Panc1 (cell line): ENCODE data around the gene ACOT2. TPM values are rescaled to one million over a fixed set of nuclear protein-coding genes. Genes with fewer than 3 reads are reported as not detected.
"Not testable (repeated sequence)": the region's sequence is repeated elsewhere in the genome, so short reads cannot be mapped to it uniquely, and the experiment has no call there.

Experiments used
- ATAC-seq: fragments of 200-7000 bp; cut with Tn5 transposase; 2 replicates; pipeline ENCODE4 v1.9.1; 2020; ENCODE audit warnings: mild to moderate bottlenecking, moderate library complexity
- BruUV-seq: library from RNA; stranded (reverse); fragments of 400-500 nt; replicated peaks from 2 replicates; lab custom pipeline; 2021; lab: Mats Ljungman, UMichigan
- CTCF ChIA-PET: fragments of 300-600 bp; sonication (Branson Sonifier 250); formaldehyde crosslinking; loops from one replicate; lab custom pipeline; 2022; ENCODE audit warnings: antibody characterized with exemption; lab: Charles Lee
- POLR2A ChIA-PET: fragments of 300-600 bp; sonication (Branson Sonifier 250); formaldehyde crosslinking; loops from one replicate; lab custom pipeline; 2022; ENCODE audit warnings: antibody characterized with exemption; lab: Charles Lee
- DNase-seq: peaks from one replicate; pipeline ENCODE4 v3.0.0-alpha.2; 2010; ENCODE audit warnings: low read depth, low spot score
- H3K27ac ChIP-seq: 2 replicates; pipeline ENCODE4 v1.5.1; 2011; ENCODE audit warnings: mild to moderate bottlenecking, low read length, inconsistent platforms
- H3K27me3 ChIP-seq: fragments of 200-500 bp; sonication (Bioruptor generic); 2 replicates; pipeline ENCODE4 v1.6.0; 2014; ENCODE audit warnings: low read length, inconsistent platforms; ENCODE audit not compliant: control insufficient read depth, insufficient read depth
- H3K36me3 ChIP-seq: fragments of 200-500 bp; sonication (Bioruptor generic); 2 replicates; pipeline ENCODE4 v1.5.1; 2014; ENCODE audit warnings: inconsistent platforms, mild to moderate bottlenecking, low read length, moderate library complexity; ENCODE audit not compliant: control insufficient read depth, insufficient read depth
- H3K4me1 ChIP-seq: 2 replicates; pipeline ENCODE4 v1.5.1; 2011; ENCODE audit warnings: inconsistent platforms, mild to moderate bottlenecking, low read length, moderate library complexity; ENCODE audit not compliant: control insufficient read depth, insufficient read depth
- H3K4me3 ChIP-seq, 2 experiments: 2 replicates each; pipeline ENCODE4 v1.5.1; 2011 to 2012; ENCODE audit warnings: low read depth in 2 of 2, low read length in 2 of 2, mild to moderate bottlenecking in 2 of 2, inconsistent platforms in 1 of 2, moderate library complexity in 1 of 2
- H3K9me3 ChIP-seq: fragments of 200-500 bp; sonication (Bioruptor generic); 2 replicates; pipeline ENCODE4 v1.5.1; 2014; ENCODE audit warnings: low read depth, mild to moderate bottlenecking, inconsistent platforms, low read length, moderate library complexity; ENCODE audit not compliant: control insufficient read depth, insufficient read depth
- POLR2AphosphoS5 ChIP-seq: IDR thresholded peaks from 2 replicates; pipeline ENCODE4 v1.6.1; 2012; ENCODE audit warnings: mild to moderate bottlenecking, low read depth, low read length, moderate library complexity
- SIN3A ChIP-seq: IDR thresholded peaks from 2 replicates; pipeline ENCODE4 v1.6.1; 2012; ENCODE audit warnings: low read depth, mild to moderate bottlenecking, low read length, moderate library complexity, borderline replicate concordance; ENCODE audit not compliant: insufficient read depth
- TCF7L2 ChIP-seq: IDR thresholded peaks from 2 replicates; pipeline ENCODE4 v1.6.1; 2011; ENCODE audit warnings: mild to moderate bottlenecking, low read depth, low read length, inconsistent platforms
- in situ Hi-C: cut with HindIII; loops from 2 replicates; pipeline ENCODE4 v1.10.0; 2016; ENCODE audit warnings: low sequenced_read_pairs, low pct_unique_long_range_greater_than_20kb
- intact Hi-C: fragments of 100-400 bp; cut with micrococcal nuclease; formaldehyde crosslinking; loops from one replicate; pipeline ENCODE4 v1.10.0; 2022; ENCODE audit not compliant: unreplicated experiment
- total RNA-seq: library from RNA; stranded (reverse); gene quantifications from one replicate; pipeline ENCODE4 v1.2.1, GENCODE V29; 2021; ENCODE audit not compliant: unreplicated experiment
- TF ChIP-seq, protein P1 (sequence below): fragments of 450-650 bp; IDR thresholded peaks from 2 replicates; pipeline ENCODE4 v1.5.1; 2017; ENCODE audit warnings: mild to moderate bottlenecking
- TF ChIP-seq, protein P2 (sequence below), 2 experiments: IDR thresholded peaks; 2 replicates each; pipeline ENCODE4 v1.6.1; 2011 to 2012; ENCODE audit warnings: low read depth in 2 of 2, control low read depth in 1 of 2, low read length in 1 of 2, mild to moderate bottlenecking in 1 of 2, moderate library complexity in 1 of 2; ENCODE audit not compliant: insufficient read depth in 1 of 2

ACOT2 gene
- total RNA-seq, 1 experiment from 2014 or later = 24.9 TPM

DNA sequence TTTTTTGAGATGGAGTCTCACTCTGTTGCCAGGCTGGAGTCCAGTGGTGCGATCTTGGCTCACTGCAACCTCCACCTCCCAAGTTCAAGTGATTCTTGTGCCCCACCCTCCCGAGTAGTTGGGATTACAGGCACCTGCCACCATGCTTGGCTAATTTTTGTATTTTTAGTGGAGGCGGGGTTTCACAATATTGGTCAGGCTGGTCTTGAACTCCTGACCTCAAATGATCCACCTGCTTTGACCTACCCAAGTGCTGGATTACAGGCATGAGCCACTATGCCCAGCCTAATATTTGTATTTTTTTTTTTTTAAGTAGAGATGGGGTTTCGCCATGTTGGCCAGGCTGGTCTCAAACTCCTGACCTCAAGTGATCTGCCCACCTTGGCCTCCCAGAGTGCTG, 4.7 kb downstream of the ACOT2 start:
- ATAC-seq, CTCF ChIA-PET, in situ Hi-C loops, H3K4me3 ChIP-seq, DNase-seq, H3K27me3 ChIP-seq, H3K36me3 ChIP-seq, H3K9me3 ChIP-seq, BruUV-seq, POLR2A ChIA-PET, H3K27ac ChIP-seq, H3K4me1 ChIP-seq, intact Hi-C loops: not testable (repeated sequence)

DNA sequence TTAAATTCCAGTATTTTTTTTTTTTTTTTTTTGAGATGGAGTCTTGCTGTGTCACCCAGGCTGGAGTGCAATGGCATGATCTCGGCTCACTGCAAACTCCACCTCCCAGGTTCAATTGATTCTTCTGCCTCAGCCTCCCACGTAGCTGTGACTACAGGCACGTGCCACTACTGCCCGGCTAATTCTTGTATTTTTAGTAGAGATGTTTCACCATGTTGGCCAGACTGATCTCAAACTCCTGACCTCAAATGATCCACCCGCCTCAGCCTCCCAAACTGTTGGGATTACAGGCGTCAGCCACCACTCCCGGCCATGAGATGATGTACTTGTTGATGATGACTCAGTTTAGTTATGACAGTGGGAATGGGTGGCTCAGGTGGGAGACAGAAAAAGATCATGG, 5.2 kb downstream of the ACOT2 start:
- ATAC-seq, H3K4me3 ChIP-seq, H3K4me1 ChIP-seq, POLR2A ChIA-PET, DNase-seq, intact Hi-C loops, BruUV-seq, in situ Hi-C loops, H3K9me3 ChIP-seq, H3K27ac ChIP-seq, H3K27me3 ChIP-seq, H3K36me3 ChIP-seq, CTCF ChIA-PET: not testable (repeated sequence)

DNA sequence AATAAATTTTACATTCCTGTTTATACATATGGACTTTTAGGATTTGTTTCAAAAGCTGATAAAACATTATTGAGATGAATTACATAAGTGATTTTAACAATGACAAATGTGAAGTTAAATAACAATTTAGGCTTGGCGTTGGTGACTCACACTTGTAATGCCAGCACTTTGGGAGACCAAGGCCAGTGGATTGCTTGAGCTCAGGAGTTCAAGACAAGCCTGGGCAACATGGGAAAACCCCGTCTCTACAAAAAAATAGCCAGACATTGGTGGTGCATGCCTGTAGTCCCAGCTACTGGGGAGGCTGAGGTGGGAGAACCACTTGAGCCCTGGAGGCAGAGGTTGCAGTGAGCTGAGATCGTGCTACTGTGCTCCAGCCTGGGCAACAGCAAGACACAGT, 7.4 kb downstream of the ACOT2 start:
- Histone ChIP-seq H3K4me3 (no peak overlapping the region), H3K27ac (no peak overlapping the region), H3K9me3 (no peaks in the 10 kb centered on the region), H3K4me1 (no peaks in the 10 kb centered on the region), H3K27me3 (no peaks in the 10 kb centered on the region), H3K36me3 (no peaks in the 10 kb centered on the region)
- BruUV-seq = no TSS peak
- in situ Hi-C loops (no loop called here), intact Hi-C loops (no loop called here)
- TF ChIP-seq, protein P1, sequence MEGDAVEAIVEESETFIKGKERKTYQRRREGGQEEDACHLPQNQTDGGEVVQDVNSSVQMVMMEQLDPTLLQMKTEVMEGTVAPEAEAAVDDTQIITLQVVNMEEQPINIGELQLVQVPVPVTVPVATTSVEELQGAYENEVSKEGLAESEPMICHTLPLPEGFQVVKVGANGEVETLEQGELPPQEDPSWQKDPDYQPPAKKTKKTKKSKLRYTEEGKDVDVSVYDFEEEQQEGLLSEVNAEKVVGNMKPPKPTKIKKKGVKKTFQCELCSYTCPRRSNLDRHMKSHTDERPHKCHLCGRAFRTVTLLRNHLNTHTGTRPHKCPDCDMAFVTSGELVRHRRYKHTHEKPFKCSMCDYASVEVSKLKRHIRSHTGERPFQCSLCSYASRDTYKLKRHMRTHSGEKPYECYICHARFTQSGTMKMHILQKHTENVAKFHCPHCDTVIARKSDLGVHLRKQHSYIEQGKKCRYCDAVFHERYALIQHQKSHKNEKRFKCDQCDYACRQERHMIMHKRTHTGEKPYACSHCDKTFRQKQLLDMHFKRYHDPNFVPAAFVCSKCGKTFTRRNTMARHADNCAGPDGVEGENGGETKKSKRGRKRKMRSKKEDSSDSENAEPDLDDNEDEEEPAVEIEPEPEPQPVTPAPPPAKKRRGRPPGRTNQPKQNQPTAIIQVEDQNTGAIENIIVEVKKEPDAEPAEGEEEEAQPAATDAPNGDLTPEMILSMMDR = no peak
- TF ChIP-seq SIN3A = no peak
- TF ChIP-seq TCF7L2 = no peak
- TF ChIP-seq, protein P2, sequence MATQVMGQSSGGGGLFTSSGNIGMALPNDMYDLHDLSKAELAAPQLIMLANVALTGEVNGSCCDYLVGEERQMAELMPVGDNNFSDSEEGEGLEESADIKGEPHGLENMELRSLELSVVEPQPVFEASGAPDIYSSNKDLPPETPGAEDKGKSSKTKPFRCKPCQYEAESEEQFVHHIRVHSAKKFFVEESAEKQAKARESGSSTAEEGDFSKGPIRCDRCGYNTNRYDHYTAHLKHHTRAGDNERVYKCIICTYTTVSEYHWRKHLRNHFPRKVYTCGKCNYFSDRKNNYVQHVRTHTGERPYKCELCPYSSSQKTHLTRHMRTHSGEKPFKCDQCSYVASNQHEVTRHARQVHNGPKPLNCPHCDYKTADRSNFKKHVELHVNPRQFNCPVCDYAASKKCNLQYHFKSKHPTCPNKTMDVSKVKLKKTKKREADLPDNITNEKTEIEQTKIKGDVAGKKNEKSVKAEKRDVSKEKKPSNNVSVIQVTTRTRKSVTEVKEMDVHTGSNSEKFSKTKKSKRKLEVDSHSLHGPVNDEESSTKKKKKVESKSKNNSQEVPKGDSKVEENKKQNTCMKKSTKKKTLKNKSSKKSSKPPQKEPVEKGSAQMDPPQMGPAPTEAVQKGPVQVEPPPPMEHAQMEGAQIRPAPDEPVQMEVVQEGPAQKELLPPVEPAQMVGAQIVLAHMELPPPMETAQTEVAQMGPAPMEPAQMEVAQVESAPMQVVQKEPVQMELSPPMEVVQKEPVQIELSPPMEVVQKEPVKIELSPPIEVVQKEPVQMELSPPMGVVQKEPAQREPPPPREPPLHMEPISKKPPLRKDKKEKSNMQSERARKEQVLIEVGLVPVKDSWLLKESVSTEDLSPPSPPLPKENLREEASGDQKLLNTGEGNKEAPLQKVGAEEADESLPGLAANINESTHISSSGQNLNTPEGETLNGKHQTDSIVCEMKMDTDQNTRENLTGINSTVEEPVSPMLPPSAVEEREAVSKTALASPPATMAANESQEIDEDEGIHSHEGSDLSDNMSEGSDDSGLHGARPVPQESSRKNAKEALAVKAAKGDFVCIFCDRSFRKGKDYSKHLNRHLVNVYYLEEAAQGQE (IDR thresholded peaks at IDR 0.05; ENCODE audit: insufficient read depth in 1 of 2, low read depth in 2 of 2, low read length in 1 of 2) = no peak
- TF ChIP-seq POLR2AphosphoS5 = no peak
- ATAC-seq = no peak
- DNase-seq = no peak
- ChIA-PET POLR2A (no interaction called here), CTCF (no interaction called here)

DNA sequence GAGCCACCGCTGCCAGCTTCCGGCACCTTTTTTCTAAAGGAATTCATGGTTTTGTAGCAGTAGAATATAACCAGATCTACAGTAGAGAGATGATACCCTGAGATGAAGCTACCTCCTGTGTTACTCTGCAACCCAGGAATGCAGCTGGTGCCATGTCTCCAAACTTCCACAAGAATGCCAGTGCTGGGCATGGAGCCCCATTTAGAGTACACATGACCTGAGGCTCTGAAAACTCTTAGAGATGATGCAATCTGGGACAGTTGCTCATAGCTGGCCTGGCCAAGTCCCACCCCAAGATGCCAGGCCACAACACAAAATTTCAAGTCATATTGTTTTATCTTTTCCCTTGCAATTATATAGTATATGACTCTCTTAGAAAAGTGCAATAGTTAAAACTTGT, 8.2 kb downstream of the ACOT2 start:
- ATAC-seq, H3K4me1 ChIP-seq, H3K27ac ChIP-seq, in situ Hi-C loops, BruUV-seq, H3K36me3 ChIP-seq, H3K27me3 ChIP-seq, DNase-seq, H3K4me3 ChIP-seq, H3K9me3 ChIP-seq, CTCF ChIA-PET, intact Hi-C loops: not testable (repeated sequence)
- POLR2A ChIA-PET = interaction anchor here (0.6 kb wide), 1 partner anchor 110 kb away, joined by 4 read pairs; no protein-coding TSS in a partner anchor

DNA sequence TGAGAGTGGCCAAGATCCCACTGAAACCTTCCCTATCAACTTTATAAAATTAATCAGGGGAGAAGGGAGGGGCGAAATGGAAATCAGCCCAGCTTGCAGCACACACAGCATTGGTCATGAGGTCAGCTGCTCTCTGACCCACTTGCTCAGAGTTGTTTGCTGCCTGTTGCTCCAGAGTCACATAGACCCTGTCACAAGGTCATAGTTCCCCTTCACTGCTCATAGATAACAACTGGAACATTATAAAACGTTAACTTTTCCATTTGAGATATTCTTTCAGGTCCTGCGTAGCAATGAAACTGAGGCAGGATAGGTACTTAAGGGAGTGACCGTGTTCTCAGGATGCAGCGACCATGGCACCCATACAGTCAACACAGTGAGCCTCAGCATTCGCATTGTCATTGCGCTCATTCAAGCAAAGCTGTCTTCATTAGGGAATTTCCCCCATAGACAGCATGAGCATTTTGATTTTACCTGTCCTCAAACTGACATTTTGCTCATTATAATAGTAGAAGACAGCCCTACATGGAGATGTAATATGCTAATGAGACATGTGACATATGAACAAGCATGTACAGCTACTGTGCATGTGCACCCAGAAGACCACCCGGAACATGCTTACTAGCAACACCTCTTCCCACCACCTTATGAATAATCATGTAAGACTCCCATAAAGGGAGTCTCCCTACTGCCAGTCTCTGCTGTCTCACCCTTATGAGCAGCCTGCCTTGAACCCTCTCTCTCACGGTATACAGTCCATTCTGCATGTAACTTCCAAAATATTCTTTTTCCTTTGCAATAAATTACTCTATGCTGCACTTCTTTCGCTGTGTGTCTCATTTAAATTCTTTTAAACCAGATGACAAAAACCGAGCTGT, 13.3 kb downstream of the ACOT2 start:
- H3K27ac ChIP-seq, H3K4me3 ChIP-seq, ATAC-seq, CTCF ChIA-PET, BruUV-seq, in situ Hi-C loops, H3K27me3 ChIP-seq, intact Hi-C loops, H3K4me1 ChIP-seq, H3K36me3 ChIP-seq, POLR2A ChIA-PET, DNase-seq, H3K9me3 ChIP-seq: not testable (repeated sequence)
